ENCODE data around the gene TMEM244. TPM values are rescaled to one million over a fixed set of nuclear protein-coding genes. Genes with fewer than 3 reads are reported as not detected.

TMEM244 gene
- not detected for total RNA-seq

- intact Hi-C loops (cut with DNase I; ENCODE audit: low total_unique reads) = no loop called here
Observed at GRCh38 chr6:129860908-129861665, at the start of gene TMEM244. TMEM244 (minus strand) TSS chr6:129861315; CDS start chr6:129861188, 127 bp downstream.

GRCh38 chr6:129908858-129909257 is 47.7 kb upstream of the TMEM244 start:
- TF ChIP-seq POLR2A (IDR thresholded peaks at IDR 0.05) (no peak), CTCF (IDR thresholded peaks at IDR 0.05) (no peak)
- DNase-seq (ENCODE audit: low spot score in 2 of 2) = no peak
- intact Hi-C loops (cut with DNase I; ENCODE audit: low total_unique reads) = no loop called here
- no peak overlapping the region for H3K4me3 ChIP-seq (ENCODE audit: low read depth, poor library complexity, severe bottlenecking)

More at GRCh38 chr6:129860908-129861665, at the start of gene TMEM244:
- H3K4me3 ChIP-seq (ENCODE audit: low read depth, poor library complexity, severe bottlenecking) = no peak within 1 kb of the TSS
- WGBS, 2 donors = 50 to 52% methylated on average over 14 of the region's 14 CpGs
- TF ChIP-seq POLR2A (IDR thresholded peaks at IDR 0.05) = no peak
- TF ChIP-seq CTCF (IDR thresholded peaks at IDR 0.05) = no peak
- no peak for DNase-seq (ENCODE audit: low spot score in 2 of 2)

- DNase-seq (ENCODE audit: low spot score in 2 of 2) = no peak
- no peak for TF ChIP-seq CTCF (IDR thresholded peaks at IDR 0.05)
- no peak overlapping the region for H3K4me3 ChIP-seq (ENCODE audit: low read depth, poor library complexity, severe bottlenecking)
- intact Hi-C loops (cut with DNase I; ENCODE audit: low total_unique reads) = no loop called here
- WGBS, 2 donors = 85 to 91% methylated on average over 2 of the region's 2 CpGs
Observed at GRCh38 chr6:129908356-129908755, 47.2 kb upstream of the TMEM244 start.

GRCh38 chr6:129906515-129907077 is 45.5 kb upstream of the TMEM244 start:
- H3K4me3 ChIP-seq (ENCODE audit: low read depth, poor library complexity, severe bottlenecking) = no peak overlapping the region
- no peak for DNase-seq (ENCODE audit: low spot score in 2 of 2)
- WGBS, 2 donors = 68 to 75% methylated on average over 3 of the region's 3 CpGs
- intact Hi-C loops (cut with DNase I; ENCODE audit: low total_unique reads) = no loop called here
- TF ChIP-seq POLR2A (IDR thresholded peaks at IDR 0.05) = no peak
- no peak for TF ChIP-seq CTCF (IDR thresholded peaks at IDR 0.05)

- DNase-seq (ENCODE audit: low spot score in 2 of 2) = no peak
- intact Hi-C loops (cut with DNase I; ENCODE audit: low total_unique reads) = no loop called here
- TF ChIP-seq CTCF (IDR thresholded peaks at IDR 0.05) (no peak), POLR2A (IDR thresholded peaks at IDR 0.05) (no peak)
- no peak overlapping the region for H3K4me3 ChIP-seq (ENCODE audit: low read depth, poor library complexity, severe bottlenecking)
Observed at GRCh38 chr6:129903082-129903481, 42.0 kb upstream of the TMEM244 start.
